ENCODE results near the gene XRCC3.

GRCh38 chr14:103656031-103656755, 59.1 kb downstream of the XRCC3 start:
- TF ChIP-seq CTCF (IDR thresholded peaks at IDR 0.05), result no peak
- TF ChIP-seq POLR2A (IDR thresholded peaks at IDR 0.05), result no peak
